Stimulated activated CD8-positive, alpha-beta memory T cell treated with anti-CD3 and anti-CD28 coated beads, Interleukin-4, amount 100 ng/mL, for 1 hour (primary cell): ENCODE measurements around the gene SLC25A48.

Source experiments
- DNase-seq, 2 donors: peaks; one replicate each; pipeline ENCODE4 v3.0.0-alpha.2; 2020; ENCODE audit warnings: low read depth in 2 of 2, low spot score in 1 of 2

SLC25A48 gene

GRCh38 chr5:135834639-135835529 lies at the start of gene SLC25A48:
Gene SLC25A48 (plus strand): TSS chr5:135834663. CDS start chr5:135834848, 185 bp downstream.
- no peak for DNase-seq

- DNase-seq: no peak
These were observed 33.8 kb upstream of the SLC25A48 start for GRCh38 chr5:135800656-135801055.

GRCh38 chr5:135810188-135810943 lies 24.1 kb upstream of the SLC25A48 start:
- no peak for DNase-seq

GRCh38 chr5:135811007-135811406 lies 23.5 kb upstream of the SLC25A48 start:
- DNase-seq: no peak

GRCh38 chr5:135813758-135814157 lies 20.7 kb upstream of the SLC25A48 start:
- no peak for DNase-seq

GRCh38 chr5:135814316-135814715 lies 20.1 kb upstream of the SLC25A48 start:
- no peak for DNase-seq

GRCh38 chr5:135814812-135815211 lies 19.7 kb upstream of the SLC25A48 start:
- DNase-seq: no peak

GRCh38 chr5:135821061-135821801 lies 13.2 kb upstream of the SLC25A48 start:
- no peak for DNase-seq

- DNase-seq: no peak
These were observed 12.7 kb upstream of the SLC25A48 start for GRCh38 chr5:135821802-135822201.

GRCh38 chr5:135822286-135822685 lies 12.2 kb upstream of the SLC25A48 start:
- DNase-seq: no peak

- DNase-seq: no peak
These were observed 11.5 kb upstream of the SLC25A48 start for GRCh38 chr5:135822959-135823358.

GRCh38 chr5:135823881-135824280 lies 10.6 kb upstream of the SLC25A48 start:
- no peak for DNase-seq

GRCh38 chr5:135824541-135825041 lies 9.9 kb upstream of the SLC25A48 start:
- no peak for DNase-seq

GRCh38 chr5:135825373-135826220 lies 8.9 kb upstream of the SLC25A48 start:
- no peak for DNase-seq

GRCh38 chr5:135826221-135826525 lies 8.3 kb upstream of the SLC25A48 start:
- no peak for DNase-seq

- no peak for DNase-seq
These were observed 7.3 kb upstream of the SLC25A48 start for GRCh38 chr5:135826994-135827671.

GRCh38 chr5:135827965-135828781 lies 6.3 kb upstream of the SLC25A48 start:
- DNase-seq: no peak

- no peak for DNase-seq
These were observed 5.7 kb upstream of the SLC25A48 start for GRCh38 chr5:135828782-135829127.

GRCh38 chr5:135829179-135829578 lies 5.3 kb upstream of the SLC25A48 start:
- DNase-seq: no peak
